KMS-11 (cell line): Measurements from ENCODE around the gene MORN2.

Experiments used
- H2AFZ ChIP-seq: fragments of 200-600 bp; sonication (generic); 2 replicates; pipeline ENCODE4 v1.6.1; 2016; ENCODE audit warnings: antibody characterized with exemption, mixed run types, low read depth
- H3K27ac ChIP-seq: fragments of 200-600 bp; sonication (generic); 2 replicates; pipeline ENCODE4 v1.6.1; 2016; ENCODE audit warnings: mild to moderate bottlenecking, mixed run types
- H3K27me3 ChIP-seq: fragments of 200-600 bp; sonication (generic); 2 replicates; pipeline ENCODE4 v1.6.1; 2017; ENCODE audit warnings: mild to moderate bottlenecking, low read depth, mixed run types, moderate library complexity; ENCODE audit not compliant: insufficient read depth
- H3K36me3 ChIP-seq: fragments of 200-600 bp; sonication (generic); 2 replicates; pipeline ENCODE4 v1.6.1; 2017; ENCODE audit warnings: mild to moderate bottlenecking, mixed run types; ENCODE audit not compliant: insufficient read depth
- H3K4me1 ChIP-seq: fragments of 200-600 bp; sonication (generic); 2 replicates; pipeline ENCODE4 v1.6.1; 2016; ENCODE audit warnings: mild to moderate bottlenecking, low read depth, mixed run types; ENCODE audit not compliant: poor library complexity, severe bottlenecking
- H3K4me2 ChIP-seq: fragments of 200-600 bp; sonication (generic); 2 replicates; pipeline ENCODE4 v1.7.0; 2016; ENCODE audit warnings: mild to moderate bottlenecking, mixed run types
- H3K4me3 ChIP-seq: fragments of 200-600 bp; sonication (generic); IDR thresholded peaks from 2 replicates; pipeline ENCODE4 v1.6.1; 2017; ENCODE audit warnings: low read depth, low read length, mixed read lengths; ENCODE audit not compliant: insufficient read depth
- H3K79me2 ChIP-seq: fragments of 200-600 bp; sonication (generic); 2 replicates; pipeline ENCODE4 v1.6.1; 2016; ENCODE audit warnings: low read depth, mixed run types; ENCODE audit not compliant: insufficient read depth
- H3K9ac ChIP-seq: fragments of 200-600 bp; sonication (generic); 2 replicates; pipeline ENCODE4 v1.6.1; 2016; ENCODE audit warnings: mild to moderate bottlenecking, mixed run types
- H4K20me1 ChIP-seq: fragments of 200-600 bp; sonication (generic); 2 replicates; pipeline ENCODE4 v1.6.1; 2016; ENCODE audit warnings: mild to moderate bottlenecking, mixed run types; ENCODE audit not compliant: insufficient read depth
- TF ChIP-seq, protein P1 (sequence below): fragments of 200-600 bp; sonication (generic); conservative IDR thresholded peaks from 2 replicates; pipeline ENCODE4 v1.6.1; 2017; ENCODE audit warnings: low read depth, mild to moderate bottlenecking, antibody characterized with exemption, low read length, moderate library complexity, mixed read lengths

Gene MORN2

DNA sequence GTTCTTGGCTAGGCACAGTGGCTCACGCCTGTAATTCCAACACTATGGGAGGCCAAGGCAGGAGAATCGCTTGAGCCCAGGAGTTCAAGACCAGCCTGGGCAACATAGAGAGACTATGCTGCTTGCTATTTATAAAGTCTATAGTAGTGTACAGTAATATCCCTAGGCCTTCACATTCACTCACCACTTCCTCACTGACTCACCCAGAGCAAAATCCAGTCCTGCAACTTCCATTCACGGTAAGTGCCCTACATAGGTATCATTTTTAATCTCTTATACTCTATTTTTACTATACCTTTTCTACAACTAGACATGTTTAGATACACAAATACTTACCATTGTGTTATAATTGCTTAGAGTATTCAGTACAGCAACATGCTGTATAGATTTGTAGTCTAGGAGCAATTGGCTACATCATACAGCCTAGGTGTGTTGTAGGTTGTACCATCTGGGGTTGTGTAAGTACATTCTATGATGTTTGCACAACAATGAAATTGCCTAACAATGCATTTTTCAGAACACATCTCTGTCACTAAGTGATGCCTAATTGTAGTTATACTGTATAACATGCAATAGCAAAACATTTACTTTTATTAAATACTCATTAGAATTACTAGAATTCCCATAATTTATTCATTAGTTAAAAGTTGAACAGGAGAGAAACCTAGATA lies 8.9 kb upstream of the MORN2 start:
- peaks cover 8% of the 10 kb centered on the region for H3K4me1 ChIP-seq
- H3K79me2 ChIP-seq, result no peaks in the 10 kb centered on the region; the same call in 1 of the 2 replicates
- no peak overlapping the region for H3K27ac ChIP-seq
- no peak overlapping the region for H3K9ac ChIP-seq
- TF ChIP-seq, protein P1, sequence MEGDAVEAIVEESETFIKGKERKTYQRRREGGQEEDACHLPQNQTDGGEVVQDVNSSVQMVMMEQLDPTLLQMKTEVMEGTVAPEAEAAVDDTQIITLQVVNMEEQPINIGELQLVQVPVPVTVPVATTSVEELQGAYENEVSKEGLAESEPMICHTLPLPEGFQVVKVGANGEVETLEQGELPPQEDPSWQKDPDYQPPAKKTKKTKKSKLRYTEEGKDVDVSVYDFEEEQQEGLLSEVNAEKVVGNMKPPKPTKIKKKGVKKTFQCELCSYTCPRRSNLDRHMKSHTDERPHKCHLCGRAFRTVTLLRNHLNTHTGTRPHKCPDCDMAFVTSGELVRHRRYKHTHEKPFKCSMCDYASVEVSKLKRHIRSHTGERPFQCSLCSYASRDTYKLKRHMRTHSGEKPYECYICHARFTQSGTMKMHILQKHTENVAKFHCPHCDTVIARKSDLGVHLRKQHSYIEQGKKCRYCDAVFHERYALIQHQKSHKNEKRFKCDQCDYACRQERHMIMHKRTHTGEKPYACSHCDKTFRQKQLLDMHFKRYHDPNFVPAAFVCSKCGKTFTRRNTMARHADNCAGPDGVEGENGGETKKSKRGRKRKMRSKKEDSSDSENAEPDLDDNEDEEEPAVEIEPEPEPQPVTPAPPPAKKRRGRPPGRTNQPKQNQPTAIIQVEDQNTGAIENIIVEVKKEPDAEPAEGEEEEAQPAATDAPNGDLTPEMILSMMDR, result no peak
- H3K27me3 ChIP-seq, result no peaks in the 10 kb centered on the region
- H3K4me3 ChIP-seq, result no peak overlapping the region
- H2AFZ ChIP-seq, result no peak overlapping the region
- H3K4me2 ChIP-seq, result no peak overlapping the region
- H3K36me3 ChIP-seq, result no peaks in the 10 kb centered on the region
- 0 out of 2 replicates have a peak, but pooled peaks cover 3% of the 10 kb centered on the region for H4K20me1 ChIP-seq

DNA sequence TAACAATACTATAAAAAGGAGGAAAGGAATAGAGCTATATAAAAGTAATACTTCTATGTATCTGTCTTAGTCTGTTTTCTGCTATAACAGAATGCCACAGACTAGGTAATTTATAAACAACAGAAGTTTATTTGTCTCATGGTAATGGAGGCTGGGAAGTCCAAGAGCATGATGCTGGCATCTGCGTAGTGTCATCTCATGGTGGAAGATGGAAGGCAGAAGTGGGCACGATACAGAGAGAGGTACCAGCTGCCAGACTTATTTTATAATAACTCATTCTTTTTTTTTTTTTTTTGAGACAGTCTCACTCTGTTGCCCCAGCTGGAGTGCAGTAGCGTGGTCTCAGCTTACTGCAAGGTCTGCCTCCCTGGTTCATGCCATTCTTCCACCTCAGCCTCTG lies 4.3 kb upstream of the MORN2 start:
- no peaks in the 10 kb centered on the region for H3K27me3 ChIP-seq
- no peak overlapping the region for H3K4me2 ChIP-seq
- no peak overlapping the region for H3K9ac ChIP-seq
- TF ChIP-seq, protein P1, result no peak
- H3K36me3 ChIP-seq, result no peaks in the 10 kb centered on the region
- H3K27ac ChIP-seq, result no peak overlapping the region
- no peaks in the 10 kb centered on the region for H4K20me1 ChIP-seq
- H3K4me3 ChIP-seq, result no peak overlapping the region
- H2AFZ ChIP-seq, result no peak overlapping the region
- peaks cover 8% of the 10 kb centered on the region; the same call in 1 of the 2 replicates for H3K79me2 ChIP-seq
- peaks cover 11% of the 10 kb centered on the region for H3K4me1 ChIP-seq

GRCh38 chr2:38873763-38874162 lies 2.0 kb upstream of the MORN2 start:
- Histone ChIP-seq H3K36me3 (no peaks in the 10 kb centered on the region), H3K27ac (no peak overlapping the region), H4K20me1 (no peaks in the 10 kb centered on the region), H3K4me1 (peaks cover 14% of the 10 kb centered on the region), H3K4me3 (no peak overlapping the region), H3K79me2 (peaks cover 8% of the 10 kb centered on the region; the same call in 1 of the 2 replicates), H3K9ac (no peak overlapping the region), H3K4me2 (no peak overlapping the region), H2AFZ (no peak overlapping the region), H3K27me3 (no peaks in the 10 kb centered on the region)
- TF ChIP-seq, protein P1, result no peak

DNA sequence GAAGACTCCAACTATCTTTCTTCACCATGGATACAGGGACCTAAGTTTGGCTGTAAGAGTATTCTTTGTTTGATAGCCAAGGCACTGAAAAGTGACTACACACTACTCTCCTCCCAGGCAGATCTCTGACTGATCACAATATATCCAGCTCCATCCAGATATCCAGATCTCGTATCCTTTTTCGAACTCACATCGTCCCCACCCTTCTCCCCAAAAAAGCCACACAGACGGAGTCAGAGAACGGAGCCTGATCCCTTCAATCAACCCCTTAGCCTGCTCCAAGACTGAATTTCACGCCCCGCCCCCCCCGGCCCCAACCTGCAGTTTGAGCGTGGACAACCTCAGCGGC lies 575 bp upstream of the MORN2 start:
- H3K4me3 ChIP-seq, result peak overlapping the region; percentile 93
- no peaks in the 10 kb centered on the region for H4K20me1 ChIP-seq
- H3K9ac ChIP-seq, result peak overlapping the region; percentile 55; the same call in 1 of the 2 replicates
- peaks cover 14% of the 10 kb centered on the region for H3K4me1 ChIP-seq
- no peaks in the 10 kb centered on the region for H3K36me3 ChIP-seq
- H3K79me2 ChIP-seq, result peaks cover 8% of the 10 kb centered on the region; the same call in 1 of the 2 replicates
- no peaks in the 10 kb centered on the region for H3K27me3 ChIP-seq
- TF ChIP-seq, protein P1, result no peak
- peak overlapping the region; percentile 95 for H2AFZ ChIP-seq
- peak overlapping the region; percentile 22; the same call in 1 of the 2 replicates for H3K27ac ChIP-seq
- peak overlapping the region; percentile 93 for H3K4me2 ChIP-seq
